ENCODE data around the gene CNOT4.
"Not testable (repeated sequence)": the region's sequence is repeated elsewhere in the genome, so short reads cannot be mapped to it uniquely, and the experiment has no call there.

Gene CNOT4

DNA sequence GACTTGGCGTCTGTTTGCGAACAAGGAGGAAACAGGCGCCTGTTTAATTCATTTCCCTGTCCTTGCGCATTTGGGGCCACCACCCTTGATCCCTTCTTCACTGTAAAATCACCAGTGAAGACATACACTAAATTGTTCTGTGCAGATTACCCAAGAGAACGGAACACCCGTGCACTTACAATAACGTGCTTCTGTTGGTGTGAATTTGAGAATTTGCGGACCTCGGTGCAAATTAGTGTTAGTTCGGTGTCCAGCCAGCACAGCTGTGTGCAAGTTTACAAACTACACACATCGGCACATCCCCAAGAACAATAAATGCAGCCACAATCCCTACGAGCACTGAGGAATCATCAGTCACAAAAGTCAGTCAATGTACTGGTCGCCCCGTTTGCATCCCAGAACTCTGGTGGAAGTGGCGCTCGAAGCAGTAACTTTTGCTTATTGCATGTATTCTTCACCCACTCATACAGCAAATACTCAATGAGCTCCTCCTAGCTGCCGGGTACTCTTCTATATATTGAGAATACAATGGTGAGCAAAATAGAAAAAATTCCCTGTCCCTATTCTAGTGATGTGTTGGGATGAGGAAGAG is 786 bp upstream of the CNOT4 start:
- DNase-seq: no peak

GRCh38 chr7:135509589-135509838 is 388 bp downstream of the CNOT4 start:
- peak; percentile 73 for DNase-seq

DNA sequence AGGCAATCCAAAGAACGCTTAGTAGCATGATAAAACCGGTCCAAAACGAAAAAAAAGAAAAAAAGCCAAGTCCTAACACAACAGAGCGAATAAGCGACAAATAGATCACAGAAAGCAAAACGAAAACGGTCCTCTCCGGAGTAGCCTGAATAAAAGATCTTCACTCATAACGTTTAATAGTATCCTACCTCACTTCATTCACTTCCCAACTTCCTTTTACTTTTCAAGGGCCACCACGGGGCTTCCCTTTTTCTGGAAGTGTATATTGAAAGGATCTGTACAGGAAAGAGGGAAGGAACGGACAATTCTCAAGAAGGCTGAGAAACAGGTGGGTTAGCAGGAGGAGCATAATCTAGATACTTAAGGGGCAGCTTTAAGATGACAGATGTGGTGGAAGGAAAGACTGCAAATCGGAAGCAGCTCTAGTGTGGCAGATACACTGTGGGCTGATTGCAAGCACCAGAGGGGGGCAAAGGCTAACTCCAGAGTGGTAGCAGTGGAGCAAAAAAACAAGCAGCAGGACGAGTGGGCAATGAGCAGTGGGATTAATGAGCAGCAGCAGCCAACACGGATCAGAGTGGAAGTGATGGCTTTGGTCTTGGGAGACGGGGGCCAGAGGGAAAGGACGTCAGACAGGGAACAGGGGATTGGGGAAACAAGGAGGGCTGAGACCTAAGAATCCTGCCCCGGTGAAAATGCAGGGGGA is 866 bp downstream of the CNOT4 start:
- DNase-seq: peak; percentile 50

DNA sequence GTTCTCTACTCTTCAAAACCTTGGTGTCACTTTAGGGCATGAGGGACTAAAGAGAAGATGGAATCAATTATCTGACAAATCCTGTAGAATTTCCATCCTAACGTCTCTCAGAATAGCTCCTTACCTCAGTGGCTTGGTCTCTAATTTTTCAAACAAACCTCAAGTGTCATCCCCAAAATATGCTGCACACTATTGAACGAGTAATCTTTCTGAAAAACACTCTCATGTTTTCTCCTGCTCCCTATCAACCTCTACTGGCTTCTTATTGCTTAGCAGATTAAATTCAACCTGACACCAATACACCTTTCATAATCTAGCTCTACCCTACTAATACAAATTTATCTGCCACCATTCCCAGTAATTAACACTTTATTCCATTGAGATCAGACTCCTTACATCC is 8.5 kb downstream of the CNOT4 start:
- no peak for DNase-seq

GRCh38 chr7:135499818-135500217 is 10.1 kb downstream of the CNOT4 start:
- no peak for DNase-seq

DNA sequence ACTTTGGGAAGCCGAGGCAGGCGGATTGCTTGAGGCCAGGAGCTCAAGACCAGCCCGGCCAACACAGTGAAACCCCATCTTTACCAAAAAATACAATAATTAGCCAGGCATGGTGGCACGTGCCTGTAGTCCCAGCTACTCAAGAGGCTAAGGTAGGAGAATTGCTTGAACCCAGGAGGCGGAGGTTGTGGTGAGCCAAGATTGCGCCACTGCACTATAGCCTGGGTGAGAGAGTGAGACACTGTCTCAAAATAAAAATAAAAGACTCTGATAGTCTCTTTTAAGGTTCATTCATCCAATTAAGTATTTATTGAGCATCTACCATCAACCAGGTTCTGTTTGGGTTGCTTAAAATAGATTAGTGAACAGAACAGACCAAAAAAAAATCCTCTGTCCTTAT is 12.7 kb downstream of the CNOT4 start:
- not testable (repeated sequence) for DNase-seq

- no peak for DNase-seq
These were observed 16.5 kb downstream of the CNOT4 start for GRCh38 chr7:135493362-135493761.

- peak; percentile 15 for DNase-seq
These were observed 17.8 kb downstream of the CNOT4 start for GRCh38 chr7:135492151-135492550.

DNA sequence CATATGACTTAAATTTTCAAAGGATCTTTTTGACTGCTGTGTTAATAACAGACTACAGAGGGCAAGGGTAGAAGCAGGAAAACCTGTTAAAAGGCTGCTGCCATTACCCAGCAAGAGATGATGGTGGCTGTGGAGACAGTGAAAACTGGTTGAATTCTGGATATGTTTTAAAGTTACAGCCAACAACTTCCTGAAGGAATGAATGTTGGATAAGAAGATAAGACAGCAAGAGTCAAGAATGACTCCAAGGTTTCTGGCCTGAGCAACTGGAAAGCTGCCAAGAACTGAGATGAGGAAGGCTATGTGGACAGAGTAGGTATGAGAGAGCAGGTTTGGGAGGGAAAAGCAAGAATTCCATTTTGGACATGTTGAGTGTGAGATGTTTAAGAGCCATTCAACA is 19.1 kb downstream of the CNOT4 start:
- DNase-seq: no peak

- no peak for DNase-seq
These were observed 20.1 kb downstream of the CNOT4 start for GRCh38 chr7:135489791-135490190.

- DNase-seq: no peak
These were observed 23.5 kb downstream of the CNOT4 start for GRCh38 chr7:135486261-135486920.

DNA sequence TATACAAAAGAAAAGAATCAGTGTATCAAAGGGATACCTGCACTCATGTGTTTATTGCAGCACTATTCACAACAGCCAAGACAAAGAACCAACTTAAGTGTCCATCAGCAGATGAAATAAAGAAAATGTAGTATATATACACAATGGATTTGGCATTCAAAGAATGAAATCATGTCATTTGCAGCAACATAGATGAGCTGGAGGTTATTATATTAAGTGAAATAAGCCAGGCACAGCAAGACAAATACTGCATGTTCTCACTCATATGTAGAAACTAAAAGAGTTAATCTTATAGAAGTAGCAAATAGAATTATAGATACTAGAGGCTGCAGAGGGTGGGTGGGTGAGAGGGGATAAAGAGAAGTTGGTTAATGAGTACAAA is 28.3 kb downstream of the CNOT4 start:
- DNase-seq: no peak

DNA sequence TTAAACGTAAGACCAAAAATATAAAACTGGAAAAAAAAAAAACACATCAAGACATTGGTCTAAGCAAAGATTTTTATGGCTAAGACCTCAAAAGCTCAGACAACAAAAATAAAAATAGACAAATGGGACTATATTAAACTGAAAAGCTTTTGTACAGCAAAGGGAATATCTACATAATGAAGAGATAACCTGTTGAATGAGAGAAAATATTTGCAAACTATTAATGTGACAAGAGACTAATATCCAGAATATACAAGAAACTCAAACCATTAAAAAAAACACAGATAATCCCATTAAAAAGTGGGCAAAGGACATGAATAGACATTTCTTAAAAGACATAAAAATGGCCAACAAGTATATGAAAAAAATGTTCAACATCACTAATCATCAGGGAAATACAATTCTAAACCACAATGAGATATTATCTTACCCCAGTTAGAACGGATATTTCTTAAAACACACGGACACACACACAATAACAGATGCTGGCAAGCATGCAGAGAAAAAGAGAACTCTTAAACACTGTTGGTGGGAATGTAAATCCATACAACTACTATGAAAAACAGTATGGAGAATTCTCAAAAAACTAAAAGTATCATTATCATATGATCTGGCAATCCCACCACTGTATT is 28.8 kb downstream of the CNOT4 start:
- no peak for DNase-seq

DNA sequence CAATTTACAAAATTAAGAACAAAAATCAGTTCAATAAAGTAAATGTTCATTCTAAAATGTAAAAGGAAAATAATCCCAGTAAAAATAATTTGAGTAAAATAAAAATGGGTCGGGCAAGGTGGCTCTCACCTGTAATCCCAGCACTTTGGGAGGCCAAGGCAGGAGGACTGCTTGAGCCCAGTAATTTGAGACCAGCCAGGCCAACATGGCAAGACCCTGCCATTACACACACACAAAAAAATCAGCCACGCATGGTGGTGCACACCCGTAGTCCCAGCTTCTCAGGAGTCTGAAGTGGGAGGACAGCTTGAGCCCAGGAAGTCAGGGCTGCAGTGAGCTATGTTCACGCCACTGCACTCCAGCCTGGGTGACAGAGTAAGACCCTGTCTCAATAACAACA is 34.4 kb downstream of the CNOT4 start:
- no peak for DNase-seq

GRCh38 chr7:135469705-135470104 is 40.2 kb downstream of the CNOT4 start:
- DNase-seq: not testable (repeated sequence)

GRCh38 chr7:135467207-135467711 is 42.6 kb downstream of the CNOT4 start:
- DNase-seq: no peak

DNA sequence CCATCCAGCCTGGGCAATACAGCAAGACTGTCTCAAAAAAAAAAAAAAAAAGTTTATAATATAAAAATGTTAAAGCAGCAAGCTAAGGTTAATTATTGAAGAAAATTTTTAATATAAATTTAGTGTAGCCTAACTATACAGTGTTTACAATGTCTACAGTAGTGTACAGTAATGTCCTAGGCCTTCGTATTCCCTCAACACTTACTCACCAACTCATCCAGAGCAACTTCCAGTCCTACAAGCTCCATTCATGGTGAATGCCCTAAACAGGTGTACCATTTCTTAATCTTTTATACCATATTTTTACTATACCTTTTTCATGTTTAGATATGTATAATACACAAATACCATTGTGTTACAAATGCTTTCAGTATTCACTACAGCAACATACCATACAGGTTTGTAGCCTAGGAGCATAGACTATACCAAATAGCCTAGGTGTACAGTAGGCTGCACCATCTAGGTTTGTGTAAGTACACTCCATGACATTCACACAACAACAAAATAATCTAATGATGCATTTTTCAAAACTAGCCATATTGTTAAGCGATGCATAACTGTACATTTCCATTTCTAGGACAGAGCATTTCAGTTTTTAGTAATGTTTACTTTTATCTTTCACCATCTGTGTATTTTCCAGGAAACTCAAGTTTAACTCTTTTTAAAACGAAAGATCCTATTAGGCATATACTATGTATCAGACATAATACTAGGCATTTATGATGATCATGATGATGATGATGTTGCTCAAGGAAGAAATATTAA is 43.3 kb downstream of the CNOT4 start:
- peak; percentile 14 for DNase-seq

DNA sequence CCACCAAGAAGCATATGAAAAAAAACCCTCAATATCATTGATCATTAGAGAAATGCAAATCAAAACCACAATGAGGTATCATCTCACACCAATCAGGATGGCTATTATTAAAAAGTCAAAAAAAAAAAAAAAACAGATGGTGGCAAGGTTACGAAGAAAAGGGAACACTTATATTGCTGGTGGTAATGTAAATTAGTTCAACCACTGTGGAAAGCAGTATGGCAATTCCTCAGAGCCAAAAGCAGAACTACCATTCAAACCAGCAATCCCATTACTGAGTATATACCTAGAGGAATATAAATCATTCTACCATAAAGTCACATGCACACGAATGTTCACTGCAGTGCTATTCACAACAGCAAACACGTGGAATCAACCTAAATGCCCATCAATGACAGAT is 46.0 kb downstream of the CNOT4 start:
- DNase-seq: no peak

GRCh38 chr7:135459951-135460567 is 49.8 kb downstream of the CNOT4 start:
- peak; percentile 27 for DNase-seq

DNA sequence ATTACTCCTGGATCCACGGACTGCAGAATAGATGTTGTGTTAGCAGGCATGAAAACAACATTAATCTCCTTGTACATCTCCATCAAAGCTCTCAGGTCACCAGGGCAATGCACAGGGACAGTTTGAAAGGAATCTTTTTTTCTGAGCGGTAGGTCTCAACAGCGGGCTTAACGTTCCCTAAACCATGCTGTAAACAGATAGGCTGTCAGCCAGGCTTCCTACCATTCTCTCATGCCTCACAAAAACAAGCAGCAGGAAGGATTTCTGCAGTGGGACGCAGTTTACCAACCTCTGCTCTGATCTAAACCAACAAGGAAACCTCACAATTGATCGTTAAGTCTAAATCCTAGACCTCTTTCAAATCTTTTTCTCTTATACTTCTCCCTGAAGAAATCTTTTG is 50.8 kb downstream of the CNOT4 start:
- DNase-seq: no peak

DNA sequence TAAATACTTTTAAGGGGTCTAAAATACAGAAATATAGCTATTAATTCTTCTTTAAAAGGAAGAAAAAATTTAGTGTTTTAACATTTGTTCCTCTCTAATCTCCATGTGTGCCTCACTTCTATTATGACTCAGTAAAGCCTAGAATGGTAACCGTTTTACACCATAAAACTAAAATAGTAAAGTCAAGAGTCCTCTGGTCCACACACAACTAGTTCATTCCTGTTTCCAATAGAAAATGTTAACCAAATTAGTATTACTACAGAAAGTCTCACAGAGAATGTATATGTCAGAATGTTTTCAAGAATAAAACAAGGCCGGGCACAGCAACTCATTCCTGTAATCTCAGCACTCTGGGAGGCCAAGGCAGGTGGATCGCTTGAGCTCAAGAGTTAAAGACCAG is 55.8 kb downstream of the CNOT4 start:
- DNase-seq: peak; percentile 62

- DNase-seq: no peak
These were observed 60.5 kb downstream of the CNOT4 start for GRCh38 chr7:135449436-135449835.

- DNase-seq: no peak
These were observed 61.1 kb downstream of the CNOT4 start for GRCh38 chr7:135448753-135449152.

Data from activated CD4-positive, alpha-beta T cell treated with anti-CD3 and anti-CD28 coated beads, Interleukin-10, Interleukin-2, amounts not matched to agents 100 ng/mL and 50 ng/mL, durations not matched to agents 16 hours and 8 hours (primary cell).